B cell (primary cell): ENCODE data around the gene DPP10. TPM values are rescaled to one million over a fixed set of nuclear protein-coding genes. Genes with fewer than 3 reads are reported as not detected.

Source experiments
- ATAC-seq: fragments of 200-7000 bp; cut with Tn5 transposase; one replicate; pipeline ENCODE4 v1.10.0; 2021; ENCODE audit warnings: low read depth, mild to moderate bottlenecking, moderate number of reproducible peaks, moderate library complexity
- CTCF ChIA-PET: fragments of 350-600 bp; sonication (Branson Sonifier 250); formaldehyde crosslinking; loops from one replicate; lab custom pipeline; 2021; ENCODE audit warnings: antibody characterized with exemption, inconsistent platforms; lab: Charles Lee
- POLR2A ChIA-PET: fragments of 350-600 bp; sonication (Branson Sonifier 250); formaldehyde crosslinking; loops from one replicate; lab custom pipeline; 2021; ENCODE audit warnings: antibody characterized with exemption; lab: Charles Lee
- DNase-seq: peaks from one replicate; pipeline ENCODE4 v3.0.0; 2013
- H2AFZ ChIP-seq: 2 replicates; pipeline ENCODE4 v1.6.1; 2012; ENCODE audit warnings: mild to moderate bottlenecking, low read depth, low read length; ENCODE audit not compliant: insufficient read depth, poor library complexity, severe bottlenecking
- H3K27ac ChIP-seq, 2 donors: 1 replicate in 1 of 2; 2 replicates in 1 of 2; pipeline ENCODE4 v1.5.1; 2012 to 2013; ENCODE audit warnings: low read length in 2 of 2, mild to moderate bottlenecking in 2 of 2, moderate library complexity in 1 of 2
- H3K27me3 ChIP-seq, 4 experiments: fragments of 200-600 bp in 1 of 4; sonication (generic) in 1 of 4; replicated peaks in 1 of 4; 1 replicate in 2 of 4; 2 replicates in 2 of 4; pipeline versions ENCODE4 v1.6.1 to v1.7.0; 2013 to 2016; ENCODE audit warnings: low read length in 3 of 4, mild to moderate bottlenecking in 2 of 4, mixed read lengths in 1 of 4, moderate library complexity in 1 of 4; ENCODE audit not compliant: insufficient read depth in 4 of 4, control insufficient read depth in 3 of 4; ENCODE audit errors: control extremely low read depth in 1 of 4
- H3K36me3 ChIP-seq, 2 experiments: replicated peaks in 1 of 2; 1 replicate in 1 of 2; 2 replicates in 1 of 2; pipeline versions ENCODE4 v1.6.1 to v1.7.1; 2013; ENCODE audit warnings: low read length in 1 of 2; ENCODE audit not compliant: insufficient read depth in 2 of 2, control insufficient read depth in 1 of 2; ENCODE audit errors: control extremely low read depth in 1 of 2, extremely low read depth in 1 of 2
- H3K4me1 ChIP-seq, 2 donors: fragments of 200-600 bp in 1 of 2; sonication (generic) in 1 of 2; 1 replicate in 1 of 2; 2 replicates in 1 of 2; pipeline versions ENCODE4 v1.5.1 to v1.6.1; 2013 to 2017; ENCODE audit warnings: low read length in 2 of 2; ENCODE audit not compliant: control insufficient read depth in 2 of 2, insufficient read depth in 2 of 2
- H3K4me2 ChIP-seq: replicated peaks from 2 replicates; pipeline ENCODE3; 2012; ENCODE audit warnings: mild to moderate bottlenecking, low read depth, low read length; ENCODE audit not compliant: poor library complexity, severe bottlenecking
- H3K4me3 ChIP-seq, 5 experiments: fragments of 200-600 bp in 1 of 5; sonication (generic) in 1 of 5; 1 replicate in 3 of 5; 2 replicates in 2 of 5; pipeline versions ENCODE4 v1.5.1 to v1.7.0; 2011 to 2016; ENCODE audit warnings: low read length in 4 of 5, mild to moderate bottlenecking in 4 of 5, low read depth in 2 of 5, control low read depth in 1 of 5, moderate library complexity in 1 of 5; ENCODE audit not compliant: insufficient read depth in 1 of 5; ENCODE audit errors: control extremely low read depth in 1 of 5, extremely low read depth in 1 of 5
- H3K79me2 ChIP-seq: fragments of 200-600 bp; sonication (generic); one replicate; pipeline ENCODE4 v1.6.0; 2016; ENCODE audit warnings: low read length; ENCODE audit not compliant: control insufficient read depth, insufficient read depth
- H3K9ac ChIP-seq: fragments of 200-600 bp; sonication (generic); 2 replicates; pipeline ENCODE4 v1.6.1; 2017; ENCODE audit warnings: mild to moderate bottlenecking, low read length, moderate library complexity
- H3K9me3 ChIP-seq, 3 donors: one replicate each; pipeline versions ENCODE4 v1.6.1 to v1.7.1; 2013; ENCODE audit warnings: low read length in 2 of 3; ENCODE audit not compliant: control insufficient read depth in 2 of 3, insufficient read depth in 1 of 3; ENCODE audit errors: control extremely low read depth in 1 of 3
- H4K20me1 ChIP-seq: 2 replicates; pipeline ENCODE4 v1.6.0; 2012; ENCODE audit warnings: mild to moderate bottlenecking, low read length; ENCODE audit not compliant: insufficient read depth, control insufficient read depth, poor library complexity, severe bottlenecking
- H3K27ac Mint-ChIP-seq: one replicate; pipeline ENCODE4 v1.8.0; 2021; ENCODE audit warnings: mixed read lengths
- H3K27me3 Mint-ChIP-seq: one replicate; pipeline ENCODE4 v1.8.0; 2021; ENCODE audit warnings: mixed read lengths
- H3K4me1 Mint-ChIP-seq: one replicate; pipeline ENCODE4 v1.8.0; 2021; ENCODE audit warnings: mixed read lengths
- H3K4me3 Mint-ChIP-seq: one replicate; pipeline ENCODE4 v1.8.0; 2021; ENCODE audit warnings: mixed read lengths
- H3K9me3 Mint-ChIP-seq: one replicate; pipeline ENCODE4 v1.8.0; 2022; ENCODE audit warnings: mixed read lengths; ENCODE audit not compliant: insufficient read depth
- CTCF ChIP-seq: fragments of 200-600 bp; IDR thresholded peaks from one replicate; pipeline ENCODE4 v1.8.0; 2022; ENCODE audit warnings: antibody characterized with exemption, mild to moderate bottlenecking
- EZH2 ChIP-seq: IDR thresholded peaks from 2 replicates; pipeline ENCODE4 v1.6.1; 2012; ENCODE audit warnings: borderline replicate concordance, low read depth, mild to moderate bottlenecking, moderate library complexity, low read length; ENCODE audit not compliant: insufficient read depth, poor library complexity, severe bottlenecking
- WGBS: methylation state at CpG from one replicate; pipeline ENCODE4 v1.1.5; 2013; ENCODE audit warnings: missing lambda C conversion rate; ENCODE audit not compliant: insufficient coverage; 5-methylcytosine and 5-hydroxymethylcytosine counted together
- intact Hi-C: fragments of 100-400 bp; cut with micrococcal nuclease; formaldehyde crosslinking; loops from one replicate; pipeline ENCODE4 v1.10.0; 2022
- polyA plus RNA-seq: library from polyadenylated mRNA; depleted of rRNA; stranded (reverse); fragments of >200 nt; gene quantifications from 2 replicates; pipeline ENCODE4 v1.2.3, GENCODE V29; 2012
- total RNA-seq, 2 donors: library from RNA; stranded (reverse); fragments of 120-200 nt in 1 of 2; gene quantifications; 1 replicate in 1 of 2; 2 replicates in 1 of 2; pipeline versions ENCODE4 v1.2.3 to v1.2.4, GENCODE V29; 2013 to 2022

The DPP10 gene
- total and polyA plus RNA-seq, 2 donors (not counting 1 experiment from before 2014, with no cell fraction given): not detected

DNA sequence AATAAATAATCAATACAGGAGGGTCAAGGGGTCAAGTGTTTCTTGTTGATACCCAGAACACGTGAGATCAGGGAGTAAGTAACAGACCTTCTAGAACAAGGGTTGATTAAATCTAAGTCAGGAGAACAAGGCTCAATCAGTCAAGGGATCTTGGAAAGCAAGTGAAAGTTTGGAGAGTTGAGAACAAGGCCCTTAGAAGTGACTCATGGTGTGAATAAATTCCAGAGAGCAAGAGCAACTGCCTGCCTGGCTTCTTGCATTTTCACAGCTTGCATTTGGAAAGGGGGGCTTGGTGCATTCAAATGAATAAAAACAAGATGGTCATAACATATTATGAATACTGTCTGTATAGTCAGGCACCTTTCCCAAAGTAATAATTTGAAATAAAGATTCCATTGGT, 256.1 kb downstream of the DPP10 start:
- intact Hi-C loops: no loop called here
- CTCF ChIA-PET: no interaction called here
- no peaks in the 10 kb centered on the region for H3K9me3 Mint-ChIP-seq

GRCh38 chr2:114699423-114699944, 257.0 kb downstream of the DPP10 start:
- no peaks in the 10 kb centered on the region for H3K79me2 ChIP-seq
- H4K20me1 ChIP-seq: no peaks in the 10 kb centered on the region
- no peak overlapping the region for H3K9ac ChIP-seq
- no peaks in the 10 kb centered on the region for H3K36me3 ChIP-seq
- no peak for TF ChIP-seq EZH2
- no peak for TF ChIP-seq CTCF
- no peaks in the 10 kb centered on the region for H3K9me3 ChIP-seq
- H3K4me2 ChIP-seq: no peak overlapping the region
- ATAC-seq (no peak), DNase-seq (no peak)
- intact Hi-C loops: no loop called here
- Mint-ChIP-seq H3K4me1 (no peaks in the 10 kb centered on the region), H3K27me3 (no peaks in the 10 kb centered on the region), H3K9me3 (no peaks in the 10 kb centered on the region), H3K4me3 (no peak overlapping the region), H3K27ac (no peak overlapping the region)
- 88% methylated on average over 1 of the region's 2 CpGs for WGBS
- POLR2A ChIA-PET: no interaction called here
- no peak overlapping the region for H3K27ac ChIP-seq
- CTCF ChIA-PET: no interaction called here
- H3K27me3 ChIP-seq: no peaks in the 10 kb centered on the region
- H3K4me1 ChIP-seq: no peaks in the 10 kb centered on the region
- H2AFZ ChIP-seq: no peak overlapping the region
- H3K4me3 ChIP-seq: no peak overlapping the region

More for the DNA sequence above, 256.1 kb downstream of the DPP10 start:
- no CpG with 5 or more reads among the region's 1 CpG for WGBS
- Histone ChIP-seq H3K4me3 (no peak overlapping the region), H3K4me1 (no peaks in the 10 kb centered on the region), H3K9ac (no peak overlapping the region), H3K79me2 (no peaks in the 10 kb centered on the region), H2AFZ (no peak overlapping the region), H3K27me3 (no peaks in the 10 kb centered on the region), H3K4me2 (no peak overlapping the region), H3K9me3 (no peaks in the 10 kb centered on the region), H3K27ac (no peak overlapping the region), H4K20me1 (no peaks in the 10 kb centered on the region), H3K36me3 (no peaks in the 10 kb centered on the region)
- ATAC-seq (no peak), DNase-seq (no peak)
- Mint-ChIP-seq H3K4me1 (no peaks in the 10 kb centered on the region), H3K27me3 (no peaks in the 10 kb centered on the region), H3K27ac (no peak overlapping the region), H3K4me3 (no peak overlapping the region)
- TF ChIP-seq CTCF: no peak
- TF ChIP-seq EZH2: no peak
- POLR2A ChIA-PET: no interaction called here
